ENCODE data around the gene EEFSEC. TPM values are rescaled to one million over a fixed set of nuclear protein-coding genes. Genes with fewer than 3 reads are reported as not detected.

Gene EEFSEC
- total RNA-seq, 1 donor from 2014 or later = 12.6 TPM

DNA sequence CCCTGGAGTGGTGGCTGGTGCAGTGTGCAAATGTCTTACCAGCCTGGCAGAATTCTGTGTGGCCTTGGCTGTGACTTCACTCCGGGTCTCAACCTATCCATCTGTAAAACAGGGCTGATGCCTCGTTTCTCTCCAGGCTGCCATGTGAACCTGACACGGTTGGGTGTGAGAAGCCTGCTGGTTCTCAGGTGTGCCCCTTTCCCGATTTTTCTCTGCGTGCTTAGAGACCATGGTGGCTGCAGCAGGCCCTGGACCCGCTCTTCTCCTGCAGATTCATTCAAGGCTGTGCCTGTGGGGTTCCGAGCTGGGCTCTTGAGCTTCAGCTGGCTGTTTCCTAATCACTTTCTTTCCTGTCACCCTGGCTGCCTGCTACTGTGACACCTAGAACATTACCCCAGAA lies 38.9 kb downstream of the EEFSEC start:
- DNase-seq (ENCODE audit: low read depth) = no peak
- no peak for TF ChIP-seq CTCF (IDR thresholded peaks at IDR 0.05; ENCODE audit: insufficient read depth, low read length, poor library complexity, severe bottlenecking)

GRCh38 chr3:128193168-128193567 lies 39.9 kb downstream of the EEFSEC start:
- no peak for TF ChIP-seq CTCF (IDR thresholded peaks at IDR 0.05; ENCODE audit: insufficient read depth, low read length, poor library complexity, severe bottlenecking)
- no peak for DNase-seq (ENCODE audit: low read depth)
- Histone ChIP-seq H3K4me3 (ENCODE audit: low read depth, low read length) (no peak overlapping the region), H3K36me3 (ENCODE audit: control insufficient read depth, insufficient read depth, low read length) (no peaks in the 10 kb centered on the region), H3K27me3 (ENCODE audit: control insufficient read depth, insufficient read depth, low read length) (no peaks in the 10 kb centered on the region)

More for the DNA sequence above, 38.9 kb downstream of the EEFSEC start:
- H3K4me3 ChIP-seq (ENCODE audit: low read depth, low read length) = no peak overlapping the region
- no peaks in the 10 kb centered on the region for H3K27me3 ChIP-seq (ENCODE audit: control insufficient read depth, insufficient read depth, low read length)
- H3K36me3 ChIP-seq (ENCODE audit: control insufficient read depth, insufficient read depth, low read length) = no peaks in the 10 kb centered on the region

DNA sequence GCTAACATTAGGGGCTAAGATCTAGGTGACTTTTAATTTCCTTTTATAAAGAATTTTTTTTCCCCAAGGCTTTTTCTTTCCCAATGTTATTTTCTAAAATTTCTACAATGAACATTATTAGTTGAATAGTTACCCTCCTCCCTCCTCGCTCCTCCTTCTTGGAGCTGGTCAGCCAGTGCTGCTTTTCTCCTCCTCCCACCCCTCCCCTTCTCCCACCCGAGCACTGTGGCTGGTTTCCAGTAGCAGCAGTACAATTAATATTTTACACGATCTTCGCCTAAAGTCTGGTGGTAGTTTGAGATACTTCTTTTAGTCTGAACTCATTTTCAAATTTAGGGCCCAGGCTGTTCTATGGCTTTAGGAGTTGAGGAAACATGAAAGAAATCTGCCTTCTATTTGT lies 41.6 kb downstream of the EEFSEC start:
- TF ChIP-seq CTCF (IDR thresholded peaks at IDR 0.05; ENCODE audit: insufficient read depth, low read length, poor library complexity, severe bottlenecking) = no peak
- Histone ChIP-seq H3K36me3 (ENCODE audit: control insufficient read depth, insufficient read depth, low read length) (no peaks in the 10 kb centered on the region), H3K4me3 (ENCODE audit: low read depth, low read length) (no peak overlapping the region)

GRCh38 chr3:128195369-128195768 lies 42.1 kb downstream of the EEFSEC start:
- DNase-seq (ENCODE audit: low read depth) = no peak
- Histone ChIP-seq H3K36me3 (ENCODE audit: control insufficient read depth, insufficient read depth, low read length) (no peaks in the 10 kb centered on the region), H3K4me3 (ENCODE audit: low read depth, low read length) (no peak overlapping the region), H3K27me3 (ENCODE audit: control insufficient read depth, insufficient read depth, low read length) (no peaks in the 10 kb centered on the region)
- no peak for TF ChIP-seq CTCF (IDR thresholded peaks at IDR 0.05; ENCODE audit: insufficient read depth, low read length, poor library complexity, severe bottlenecking)

More for the DNA sequence above, 41.6 kb downstream of the EEFSEC start:
- no peak for DNase-seq (ENCODE audit: low read depth)
- no peaks in the 10 kb centered on the region for H3K27me3 ChIP-seq (ENCODE audit: control insufficient read depth, insufficient read depth, low read length)

- no peak for TF ChIP-seq CTCF (IDR thresholded peaks at IDR 0.05; ENCODE audit: insufficient read depth, low read length, poor library complexity, severe bottlenecking)
- Histone ChIP-seq H3K27me3 (ENCODE audit: control insufficient read depth, insufficient read depth, low read length) (no peaks in the 10 kb centered on the region), H3K36me3 (ENCODE audit: control insufficient read depth, insufficient read depth, low read length) (no peaks in the 10 kb centered on the region), H3K4me3 (ENCODE audit: low read depth, low read length) (no peak overlapping the region)
- DNase-seq (ENCODE audit: low read depth) = no peak
Observed at GRCh38 chr3:128195802-128196201, 42.5 kb downstream of the EEFSEC start.

DNA sequence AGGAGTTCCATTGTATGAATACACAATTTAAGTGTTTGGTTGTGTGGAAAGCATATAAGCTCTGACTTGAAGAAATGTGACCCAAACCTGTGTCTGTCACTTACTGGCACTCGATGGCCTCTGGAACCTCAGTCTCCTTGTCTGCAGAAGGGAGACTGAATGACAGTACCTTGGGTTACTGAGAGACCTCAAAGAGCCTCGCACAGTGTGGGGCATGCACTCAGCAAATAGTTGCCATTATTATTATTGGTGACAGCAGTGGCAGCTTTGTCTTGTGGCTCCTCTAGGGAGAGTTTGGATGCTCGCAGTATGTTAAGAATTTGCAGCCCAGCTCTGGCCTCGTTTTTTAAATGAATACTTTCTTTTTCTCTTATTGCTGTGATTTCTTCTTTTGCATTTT lies 43.4 kb downstream of the EEFSEC start:
- Histone ChIP-seq H3K4me3 (ENCODE audit: low read depth, low read length) (no peak overlapping the region), H3K36me3 (ENCODE audit: control insufficient read depth, insufficient read depth, low read length) (no peaks in the 10 kb centered on the region), H3K27me3 (ENCODE audit: control insufficient read depth, insufficient read depth, low read length) (no peaks in the 10 kb centered on the region)
- DNase-seq (ENCODE audit: low read depth) = no peak
- no peak for TF ChIP-seq CTCF (IDR thresholded peaks at IDR 0.05; ENCODE audit: insufficient read depth, low read length, poor library complexity, severe bottlenecking)
